HG03045 (cell line): ENCODE results near the gene GPC5.

Experiments
- ATAC-seq: cut with Tn5 transposase; IDR thresholded peaks from one replicate; pipeline ENCODE4 v1.9.1; 2021; ENCODE audit warnings: mild to moderate bottlenecking, moderate library complexity; ENCODE audit not compliant: unreplicated experiment

The GPC5 gene

GRCh38 chr13:91946498-91947070, 548.2 kb downstream of the GPC5 start:
- no peak for ATAC-seq

- no peak for ATAC-seq
These were observed 550.3 kb downstream of the GPC5 start for GRCh38 chr13:91948736-91949135.

- no peak for ATAC-seq
These were observed 552.4 kb downstream of the GPC5 start for GRCh38 chr13:91950803-91951202.

GRCh38 chr13:91955546-91956355, 557.3 kb downstream of the GPC5 start:
- ATAC-seq: no peak

- ATAC-seq: no peak
These were observed 562.5 kb downstream of the GPC5 start for GRCh38 chr13:91960947-91961346.

GRCh38 chr13:91962946-91963345, 564.5 kb downstream of the GPC5 start:
- ATAC-seq: no peak

- no peak for ATAC-seq
These were observed 567.1 kb downstream of the GPC5 start for GRCh38 chr13:91965511-91965910.

- no peak for ATAC-seq
These were observed 580.1 kb downstream of the GPC5 start for GRCh38 chr13:91978571-91978970.

- no peak for ATAC-seq
These were observed 588.5 kb downstream of the GPC5 start for GRCh38 chr13:91986761-91987483.

- no peak for ATAC-seq
These were observed 589.9 kb downstream of the GPC5 start for GRCh38 chr13:91988331-91988730.

- no peak for ATAC-seq
These were observed 614.4 kb downstream of the GPC5 start for GRCh38 chr13:92012787-92013186.

GRCh38 chr13:92017737-92018136, 619.3 kb downstream of the GPC5 start:
- no peak for ATAC-seq

- ATAC-seq: no peak
These were observed 630.3 kb downstream of the GPC5 start for GRCh38 chr13:92028695-92029094.

GRCh38 chr13:92029641-92030040, 631.2 kb downstream of the GPC5 start:
- ATAC-seq: no peak

GRCh38 chr13:92038905-92039304, 640.5 kb downstream of the GPC5 start:
- ATAC-seq: no peak

- ATAC-seq: no peak
These were observed 644.1 kb downstream of the GPC5 start for GRCh38 chr13:92042522-92042921.

- no peak for ATAC-seq
These were observed 645.9 kb downstream of the GPC5 start for GRCh38 chr13:92044351-92044750.

- ATAC-seq: no peak
These were observed 656.0 kb downstream of the GPC5 start for GRCh38 chr13:92054389-92054788.

GRCh38 chr13:92074658-92075057, 676.2 kb downstream of the GPC5 start:
- ATAC-seq: no peak

- no peak for ATAC-seq
These were observed 699.0 kb downstream of the GPC5 start for GRCh38 chr13:92097337-92097903.

- ATAC-seq: no peak
These were observed 703.4 kb downstream of the GPC5 start for GRCh38 chr13:92101801-92102200.
